Ishikawa (cell line): ENCODE results near the gene DPF1.

Experiments used
- CEBPB ChIP-seq: IDR thresholded peaks from 2 replicates; pipeline ENCODE4 v1.6.1; 2012
- CREB1 ChIP-seq: IDR thresholded peaks from 2 replicates; pipeline ENCODE4 v1.6.1; 2012; ENCODE audit warnings: low read depth
- EGR1 ChIP-seq: IDR thresholded peaks from 2 replicates; pipeline ENCODE4 v1.6.1; 2012
- EP300 ChIP-seq: IDR thresholded peaks from 2 replicates; pipeline ENCODE4 v1.6.1; 2012; ENCODE audit warnings: borderline replicate concordance
- FOXM1 ChIP-seq: IDR thresholded peaks from 2 replicates; pipeline ENCODE4 v1.6.1; 2012; ENCODE audit warnings: low read depth, borderline replicate concordance
- NFIC ChIP-seq: IDR thresholded peaks from 2 replicates; pipeline ENCODE4 v1.6.1; 2012
- RAD21 ChIP-seq: IDR thresholded peaks from 2 replicates; pipeline ENCODE4 v1.6.1; 2012; ENCODE audit warnings: low read depth
- TAF1 ChIP-seq: IDR thresholded peaks from 2 replicates; pipeline ENCODE4 v1.6.1; 2012; ENCODE audit warnings: low read depth, mild to moderate bottlenecking
- TCF12 ChIP-seq: IDR thresholded peaks from 2 replicates; pipeline ENCODE4 v1.6.1; 2012; ENCODE audit warnings: low read depth
- TEAD4 ChIP-seq: IDR thresholded peaks from 2 replicates; pipeline ENCODE4 v1.6.1; 2012
- YY1 ChIP-seq: IDR thresholded peaks from 2 replicates; pipeline ENCODE4 v1.6.1; 2012; ENCODE audit warnings: low read depth
- ZBTB7A ChIP-seq: IDR thresholded peaks from 2 replicates; pipeline ENCODE4 v1.6.1; 2012; ENCODE audit warnings: low read depth
- TF ChIP-seq, protein P1 (sequence below): IDR thresholded peaks from 2 replicates; pipeline ENCODE4 v1.6.1; 2012
- TF ChIP-seq, protein P2 (sequence below): IDR thresholded peaks from 2 replicates; pipeline ENCODE4 v1.6.1; 2012
- TF ChIP-seq, protein P3 (sequence below): IDR thresholded peaks from 2 replicates; pipeline ENCODE4 v1.6.1; 2012; ENCODE audit warnings: low read depth, mild to moderate bottlenecking

The DPF1 gene

DNA sequence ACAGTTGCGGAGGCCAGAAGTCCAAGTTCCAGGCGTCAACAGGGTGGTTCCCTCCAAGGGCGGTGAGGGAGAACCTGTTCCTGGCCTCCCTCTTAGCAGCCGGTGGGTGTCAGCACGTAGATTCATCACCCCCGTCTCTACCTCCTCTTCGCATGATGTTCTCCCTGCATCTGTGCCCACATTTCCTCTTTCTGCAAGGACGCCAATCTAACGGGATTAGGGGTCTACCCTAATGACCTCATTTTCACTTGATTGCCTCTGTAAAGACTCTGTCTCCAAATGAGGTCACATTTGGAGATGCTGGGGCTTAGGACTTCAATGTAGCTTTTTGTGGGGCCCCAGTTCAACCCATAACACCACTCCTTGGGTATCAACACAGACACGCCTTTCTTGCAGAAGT is 38.5 kb downstream of the DPF1 start:
- TF ChIP-seq, protein P1, sequence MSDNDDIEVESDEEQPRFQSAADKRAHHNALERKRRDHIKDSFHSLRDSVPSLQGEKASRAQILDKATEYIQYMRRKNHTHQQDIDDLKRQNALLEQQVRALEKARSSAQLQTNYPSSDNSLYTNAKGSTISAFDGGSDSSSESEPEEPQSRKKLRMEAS = no peak
- no peak for TF ChIP-seq CEBPB
- TF ChIP-seq EP300 = no peak
- no peak for TF ChIP-seq TAF1
- TF ChIP-seq YY1 = no peak
- TF ChIP-seq, protein P2, sequence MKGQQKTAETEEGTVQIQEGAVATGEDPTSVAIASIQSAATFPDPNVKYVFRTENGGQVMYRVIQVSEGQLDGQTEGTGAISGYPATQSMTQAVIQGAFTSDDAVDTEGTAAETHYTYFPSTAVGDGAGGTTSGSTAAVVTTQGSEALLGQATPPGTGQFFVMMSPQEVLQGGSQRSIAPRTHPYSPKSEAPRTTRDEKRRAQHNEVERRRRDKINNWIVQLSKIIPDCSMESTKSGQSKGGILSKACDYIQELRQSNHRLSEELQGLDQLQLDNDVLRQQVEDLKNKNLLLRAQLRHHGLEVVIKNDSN = no peak
- TF ChIP-seq, protein P3, sequence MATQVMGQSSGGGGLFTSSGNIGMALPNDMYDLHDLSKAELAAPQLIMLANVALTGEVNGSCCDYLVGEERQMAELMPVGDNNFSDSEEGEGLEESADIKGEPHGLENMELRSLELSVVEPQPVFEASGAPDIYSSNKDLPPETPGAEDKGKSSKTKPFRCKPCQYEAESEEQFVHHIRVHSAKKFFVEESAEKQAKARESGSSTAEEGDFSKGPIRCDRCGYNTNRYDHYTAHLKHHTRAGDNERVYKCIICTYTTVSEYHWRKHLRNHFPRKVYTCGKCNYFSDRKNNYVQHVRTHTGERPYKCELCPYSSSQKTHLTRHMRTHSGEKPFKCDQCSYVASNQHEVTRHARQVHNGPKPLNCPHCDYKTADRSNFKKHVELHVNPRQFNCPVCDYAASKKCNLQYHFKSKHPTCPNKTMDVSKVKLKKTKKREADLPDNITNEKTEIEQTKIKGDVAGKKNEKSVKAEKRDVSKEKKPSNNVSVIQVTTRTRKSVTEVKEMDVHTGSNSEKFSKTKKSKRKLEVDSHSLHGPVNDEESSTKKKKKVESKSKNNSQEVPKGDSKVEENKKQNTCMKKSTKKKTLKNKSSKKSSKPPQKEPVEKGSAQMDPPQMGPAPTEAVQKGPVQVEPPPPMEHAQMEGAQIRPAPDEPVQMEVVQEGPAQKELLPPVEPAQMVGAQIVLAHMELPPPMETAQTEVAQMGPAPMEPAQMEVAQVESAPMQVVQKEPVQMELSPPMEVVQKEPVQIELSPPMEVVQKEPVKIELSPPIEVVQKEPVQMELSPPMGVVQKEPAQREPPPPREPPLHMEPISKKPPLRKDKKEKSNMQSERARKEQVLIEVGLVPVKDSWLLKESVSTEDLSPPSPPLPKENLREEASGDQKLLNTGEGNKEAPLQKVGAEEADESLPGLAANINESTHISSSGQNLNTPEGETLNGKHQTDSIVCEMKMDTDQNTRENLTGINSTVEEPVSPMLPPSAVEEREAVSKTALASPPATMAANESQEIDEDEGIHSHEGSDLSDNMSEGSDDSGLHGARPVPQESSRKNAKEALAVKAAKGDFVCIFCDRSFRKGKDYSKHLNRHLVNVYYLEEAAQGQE = no peak
- no peak for TF ChIP-seq TCF12
- no peak for TF ChIP-seq CREB1
- no peak for TF ChIP-seq FOXM1

DNA sequence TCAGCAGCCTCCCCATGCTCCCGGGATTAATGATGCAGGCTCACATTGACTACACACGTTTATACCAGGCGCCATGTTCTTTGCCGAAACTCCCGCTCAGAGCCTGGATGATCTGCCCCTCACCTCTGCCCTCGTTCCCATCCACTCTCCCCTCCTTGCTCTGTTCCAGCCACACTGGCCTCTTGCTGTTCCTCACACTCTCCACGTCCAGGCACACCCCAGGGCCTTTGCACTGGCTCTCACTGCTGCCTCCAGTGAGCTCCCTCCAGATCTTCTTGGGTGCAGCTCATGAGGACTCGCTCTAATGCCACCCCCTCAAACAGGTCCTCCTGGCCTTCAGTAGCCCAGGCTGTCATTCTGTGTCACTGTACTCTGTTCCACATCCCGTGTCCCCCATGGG is 39.2 kb downstream of the DPF1 start:
- TF ChIP-seq CREB1 = no peak
- no peak for TF ChIP-seq TAF1

DNA sequence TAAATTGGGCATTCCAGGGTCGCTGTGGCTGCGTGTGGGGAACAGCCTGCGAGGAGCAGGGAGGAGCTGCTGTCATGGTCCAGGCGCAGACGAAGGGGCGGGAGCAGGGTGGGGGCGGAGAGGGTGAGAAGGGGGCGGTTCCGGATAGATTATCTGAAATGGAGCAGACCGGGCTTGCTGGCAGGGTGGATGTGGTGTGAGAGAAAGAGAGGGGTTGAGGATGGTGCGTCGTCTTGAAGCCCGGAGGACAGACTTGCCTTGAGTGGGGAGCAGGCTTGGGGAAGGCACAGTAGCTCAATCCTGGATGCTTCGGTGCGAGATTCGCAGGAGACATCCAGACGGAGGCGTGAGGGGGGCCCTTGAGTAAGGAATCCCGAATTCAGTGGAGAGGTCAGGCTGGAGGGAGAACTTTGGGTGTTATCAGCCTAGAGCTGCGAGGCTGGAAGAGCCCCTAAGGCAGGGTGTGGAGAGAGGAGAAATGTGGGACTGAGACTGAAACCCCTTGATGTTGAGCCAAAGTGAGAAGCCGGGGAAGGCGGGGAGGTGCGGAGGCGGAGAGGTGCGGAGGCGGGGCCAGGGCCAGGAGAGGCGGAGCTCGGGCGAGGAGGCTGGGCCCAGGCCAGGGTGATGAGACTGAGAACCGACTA is 40.6 kb downstream of the DPF1 start:
- TF ChIP-seq YY1 (no peak), ZBTB7A (no peak), NFIC (no peak), TAF1 (no peak), EGR1 (no peak), TEAD4 (no peak), CEBPB (no peak), EP300 (no peak), CREB1 (no peak), TCF12 (no peak), FOXM1 (no peak), RAD21 (no peak)
- TF ChIP-seq, protein P2 = no peak
- TF ChIP-seq, protein P3 = no peak
- TF ChIP-seq, protein P1 = no peak

DNA sequence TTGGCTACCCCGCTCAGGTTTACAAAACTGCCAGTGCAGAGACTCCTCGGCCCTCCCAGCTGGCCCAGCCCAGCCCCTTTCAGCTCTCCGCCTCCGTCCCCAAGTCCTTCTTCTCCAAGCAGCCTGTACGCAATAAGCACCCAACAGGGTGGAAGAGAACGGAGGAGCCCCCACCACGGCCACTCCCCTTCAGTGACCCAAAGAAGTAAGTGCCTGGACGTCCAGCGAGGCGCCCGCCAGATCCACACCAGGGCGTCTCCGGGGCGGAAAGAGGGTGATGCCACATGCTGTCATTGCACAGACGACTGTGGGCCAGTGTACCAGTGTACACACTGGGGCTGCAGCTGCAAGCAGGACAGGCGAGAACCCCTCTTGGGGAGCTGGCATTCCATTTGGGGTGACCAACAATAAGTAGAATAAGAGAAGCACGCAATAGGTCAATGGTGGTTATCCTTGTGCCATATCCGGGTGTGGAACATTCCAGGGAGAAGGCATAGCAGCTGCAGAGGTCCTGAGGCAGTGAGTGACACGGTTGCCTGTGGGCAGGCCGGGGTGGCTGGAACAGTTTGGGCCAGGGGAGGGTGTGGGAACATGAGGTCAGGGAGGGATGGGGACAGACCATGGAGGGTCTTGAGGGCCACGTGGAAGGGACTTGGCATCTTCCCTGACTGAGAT is 41.3 kb downstream of the DPF1 start:
- TF ChIP-seq TAF1 (no peak), TEAD4 (no peak), TCF12 (no peak), CEBPB (no peak), NFIC (no peak), FOXM1 (no peak), RAD21 (no peak), EP300 (no peak)
- TF ChIP-seq, protein P3 = no peak
- TF ChIP-seq, protein P1 = no peak
- TF ChIP-seq, protein P2 = no peak
